A549 (cell line): Measurements from ENCODE around the gene UBE2H. TPM values are rescaled to one million over a fixed set of nuclear protein-coding genes. Genes with fewer than 3 reads are reported as not detected.
A peak's percentile ranks its signal among the peaks of the same experiment; 100 is the strongest.

Experiments
- ATAC-seq, 2 experiments: fragments of 200-7000 bp in 1 of 2; fragments of >200 bp in 1 of 2; cut with Nextera tagmentation in 1 of 2; cut with Tn5 transposase in 1 of 2; 3 replicates each; pipeline versions ENCODE4 v1.8.0 to v1.9.1; 2018 to 2020; ENCODE audit warnings: mild to moderate bottlenecking in 1 of 2, moderate library complexity in 1 of 2
- CTCF ChIA-PET: fragments of 300-600 bp; sonication (Branson Sonifier 250); formaldehyde crosslinking; extraction: SDS; loops from one replicate; lab custom pipeline; 2021; ENCODE audit warnings: antibody characterized with exemption, inconsistent platforms; lab: Yijun Ruan, JAX
- POLR2A ChIA-PET: fragments of 350-600 bp; formaldehyde crosslinking; extraction: SDS; loops from one replicate; lab custom pipeline; 2021; ENCODE audit warnings: antibody characterized with exemption, inconsistent platforms; lab: Yijun Ruan, JAX
- DNase-seq, 2 experiments: peaks; one replicate each; pipeline versions ENCODE4 v3.0.0 to v3.0.0-alpha.2; 2011 to 2016; ENCODE audit warnings: low read depth in 1 of 2, low spot score in 1 of 2
- FAIRE-seq: peaks from 2 replicates; lab custom pipeline; 2011; peaks lifted over from hg19 to GRCh38; lab: Jason Lieb, UNC
- H3K27ac ChIP-seq, 2 experiments: fragments of >200 bp; sonication (Bioruptor Twin); formaldehyde crosslinking; 3 replicates each; pipeline ENCODE4 v1.5.1; 2016 to 2017
- H3K4me1 ChIP-seq: fragments of >200 bp; sonication (Bioruptor Twin); formaldehyde crosslinking; 3 replicates; pipeline ENCODE4 v1.6.1; 2016
- H3K4me2 ChIP-seq: fragments of >200 bp; sonication (Bioruptor Twin); formaldehyde crosslinking; 3 replicates; pipeline ENCODE4 v1.6.1; 2016
- H3K4me3 ChIP-seq: fragments of >200 bp; sonication (Bioruptor Twin); formaldehyde crosslinking; 3 replicates; pipeline ENCODE4 v1.5.1; 2016
- H3K9me3 ChIP-seq: fragments of >200 bp; sonication (Bioruptor Twin); formaldehyde crosslinking; 3 replicates; pipeline ENCODE4 v1.6.1; 2016
- BHLHE40 ChIP-seq: IDR thresholded peaks from 2 replicates; pipeline ENCODE4 v1.6.1; 2012; ENCODE audit warnings: low read depth, low read length, inconsistent platforms
- CBX2 ChIP-seq: fragments of 200-600 bp; sonication (generic); IDR thresholded peaks from 2 replicates; pipeline ENCODE4 v1.6.1; 2016; ENCODE audit warnings: low read depth, mild to moderate bottlenecking, borderline replicate concordance
- EHMT2 ChIP-seq: fragments of 200-600 bp; sonication (generic); IDR thresholded peaks from 2 replicates; pipeline ENCODE4 v1.6.1; 2016; ENCODE audit warnings: antibody characterized with exemption, low read depth, mild to moderate bottlenecking, moderate library complexity
- FOSL2 ChIP-seq, 2 experiments: fragments of 450-650 bp in 1 of 2; fragments of >200 bp in 1 of 2; sonication (Bioruptor Twin) in 1 of 2; formaldehyde crosslinking; IDR thresholded peaks; 2 replicates each; pipeline versions ENCODE4 v1.5.0 to v1.6.1; 2016 to 2020; ENCODE audit warnings: mild to moderate bottlenecking in 1 of 2, moderate library complexity in 1 of 2
- GATA3 ChIP-seq: IDR thresholded peaks from 2 replicates; pipeline ENCODE4 v1.6.1; 2012; ENCODE audit warnings: borderline replicate concordance
- HOXB5 ChIP-seq: fragments of 250-450 bp; sonication (Bioruptor Pico); IDR thresholded peaks from 2 replicates; pipeline ENCODE4 v1.5.0; 2020; ENCODE audit warnings: mild to moderate bottlenecking, moderate library complexity
- JUN ChIP-seq, 2 experiments: fragments of >200 bp; sonication (Bioruptor Twin); formaldehyde crosslinking; IDR thresholded peaks; 2 replicates in 1 of 2; 3 replicates in 1 of 2; pipeline ENCODE4 v1.6.1; 2016 to 2017
- JUNB ChIP-seq: fragments of >200 bp; sonication (Bioruptor Twin); formaldehyde crosslinking; IDR thresholded peaks from 2 replicates; pipeline ENCODE4 v1.6.1; 2016
- KDM5A ChIP-seq: fragments of 200-600 bp; sonication (generic); IDR thresholded peaks from 2 replicates; pipeline ENCODE4 v1.6.1; 2016; ENCODE audit warnings: antibody characterized with exemption, mild to moderate bottlenecking
- MAZ ChIP-seq: fragments of 150-350 bp; IDR thresholded peaks from 2 replicates; pipeline ENCODE4 v1.6.1; 2014; ENCODE audit warnings: antibody characterized with exemption, low read depth, low read length, borderline replicate concordance
- MYC ChIP-seq: IDR thresholded peaks from 2 replicates; pipeline ENCODE4 v1.6.1; 2012; ENCODE audit warnings: mild to moderate bottlenecking, inconsistent platforms, low read length, improper control_type of control experiment, borderline replicate concordance
- NR3C1 ChIP-seq: fragments of >200 bp; sonication (Bioruptor Twin); formaldehyde crosslinking; IDR thresholded peaks from 3 replicates; pipeline ENCODE4 v1.6.1; 2017
- POLR2AphosphoS2 ChIP-seq: conservative IDR thresholded peaks from 2 replicates; pipeline ENCODE4 v1.6.1; 2012; ENCODE audit warnings: low read length, improper control_type of control experiment, inconsistent platforms
- RFX5 ChIP-seq: fragments of 450-650 bp; IDR thresholded peaks from 2 replicates; pipeline ENCODE4 v1.7.1; 2014; ENCODE audit warnings: antibody characterized with exemption, mild to moderate bottlenecking, moderate library complexity
- TFCP2L1 ChIP-seq: fragments of 250-450 bp; sonication (Bioruptor Pico); IDR thresholded peaks from 2 replicates; pipeline ENCODE4 v1.5.0; 2021; ENCODE audit warnings: mild to moderate bottlenecking
- USF2 ChIP-seq: fragments of 450-650 bp; IDR thresholded peaks from 2 replicates; pipeline ENCODE4 v1.6.1; 2014; ENCODE audit warnings: antibody characterized with exemption
- WGBS: methylation state at CpG from one replicate; pipeline ENCODE4 v1.1.6; 2017; ENCODE audit errors: missing lambda C conversion rate; 5-methylcytosine and 5-hydroxymethylcytosine counted together
- polyA plus RNA-seq, 4 experiments: library from polyadenylated mRNA; depleted of rRNA in 3 of 4; stranded (reverse); fragments of >200 nt; fragmentation: RNase III in 1 of 4; extraction: RNeasy Plus Mini Kit Qiagen cat#74134 plus additional on column Dnase treatment in 1 of 4; gene quantifications; 2 replicates in 3 of 4; 3 replicates in 1 of 4; pipeline ENCODE4 v1.2.3, GENCODE V29; 2011 to 2017
- small RNA-seq, 6 experiments: library from RNA; depleted of rRNA; stranded (forward); fragments of <200 nt; gene quantifications; one replicate each; pipeline ENCODE3, GENCODE V24; 2012

The UBE2H gene
- polyA plus RNA-seq, 2 of the 4 experiments (the other 2 are of a cell fraction) = 73.5 to 99.2 TPM

GRCh38 chr7:129781928-129782817 lies 170.6 kb downstream of the UBE2H start:
- Histone ChIP-seq H3K27ac (no peak overlapping the region), H3K4me1 (peaks cover 12% of the 10 kb centered on the region), H3K4me2 (no peak overlapping the region)
- POLR2A ChIA-PET = no interaction called here
- CTCF ChIA-PET = interaction anchor here (0.6 to 4.1 kb wide), 4 partner anchors 7 to 97 kb away, joined by 3 to 11 read pairs (median 4); no protein-coding TSS in a partner anchor
- FAIRE-seq (no peak), ATAC-seq (no peak)
- WGBS = 95% methylated on average over 63 of the region's 73 CpGs
- TF ChIP-seq BHLHE40 (no peak), GATA3 (no peak), TFCP2L1 (CRISPR knock-in tag) (no peak)
- TF ChIP-seq, all 56 proteins: peak for 0
- DNase-seq = no peak
- Histone ChIP-seq H3K9me3 (no peaks in the 10 kb centered on the region), H3K4me3 (no peak overlapping the region)

- CTCF ChIA-PET = interaction anchor here (0.5 to 4.1 kb wide), 8 partner anchors 8 to 546 kb away, joined by 3 to 11 read pairs (median 4); no protein-coding TSS in a partner anchor
- H3K4me2 ChIP-seq = peak overlapping the region; percentile 86
- POLR2A ChIA-PET = interaction anchor here (1.4 kb wide), 1 partner anchor 43 kb away, joined by 10 read pairs; no protein-coding TSS in a partner anchor
- DNase-seq (peak; percentile 49 to 57), FAIRE-seq (no peak), ATAC-seq (peak; percentile 11 to 36; a peak in 5 of 6 replicates)
- peak overlapping the region; percentile 78 to 89 for H3K27ac ChIP-seq
- H3K4me1 ChIP-seq = peaks cover 12% of the 10 kb centered on the region
- H3K4me3 ChIP-seq = peak overlapping the region; percentile 69
- WGBS = 70% methylated on average over 42 of the region's 55 CpGs
- TF ChIP-seq HOXB5 (CRISPR knock-in tag) (no peak), JUN (IDR thresholded peaks at IDR 0.05) (no peak), EHMT2 (no peak), NR3C1 (no peak), GATA3 (no peak), KDM5A (no peak), JUNB (no peak), CBX2 (no peak), USF2 (no peak), MYC (no peak), RFX5 (no peak), MAZ (no peak), POLR2AphosphoS2 (no peak), FOSL2 (IDR thresholded peaks at IDR 0.05) (no peak), FOSL2 (CRISPR knock-in tag; IDR thresholded peaks at IDR 0.05) (no peak)
- H3K9me3 ChIP-seq = no peaks in the 10 kb centered on the region
Measured at GRCh38 chr7:129780974-129781927, 171.5 kb downstream of the UBE2H start.

Small RNAs within 50 kb of the gene (small RNA-seq; reads per million reads assigned to genes)
- 0 reads per million in 6 experiments for gene RF00019

Other genes with a start within 250 kb of the UBE2H start
- 35.6 and 38.6 TPM in 2 replicates for gene ZC3HC1, start 98.4 kb upstream of the UBE2H start, polyA plus RNA-seq (2011; rRNA removed)
- gene ZC3HC1, start 98.4 kb upstream of the UBE2H start, polyA plus RNA-seq (2017; fragmentation: RNase III; extraction: RNeasy Plus Mini Kit Qiagen cat#74134 plus additional on column Dnase treatment) = 24.7 to 25.8 TPM (median 25.6 TPM) in 3 replicates
- gene KLHDC10, start 117.6 kb upstream of the UBE2H start, polyA plus RNA-seq (2011; rRNA removed) = 29.6 and 35.0 TPM in 2 replicates
- gene KLHDC10, start 117.6 kb upstream of the UBE2H start, polyA plus RNA-seq (2017; fragmentation: RNase III; extraction: RNeasy Plus Mini Kit Qiagen cat#74134 plus additional on column Dnase treatment) = 24.3 to 26.2 TPM (median 25.7 TPM) in 3 replicates